Type B pancreatic cell (in vitro differentiated cells): ENCODE measurements around the gene TBRG4. TPM values are rescaled to one million over a fixed set of nuclear protein-coding genes. Genes with fewer than 3 reads are reported as not detected.

Source experiments
- DNase-seq: peaks from one replicate; pipeline ENCODE4 v3.0.0; 2021; ENCODE audit warnings: mixed read lengths; ENCODE audit not compliant: unreplicated experiment; ENCODE audit errors: extremely low spot score
- H3K27ac Mint-ChIP-seq: 2 replicates; pipeline ENCODE4 v1.8.0; 2021; ENCODE audit warnings: mild to moderate bottlenecking, mixed read lengths
- H3K27me3 Mint-ChIP-seq: 2 replicates; pipeline ENCODE4 v1.8.0; 2021; ENCODE audit warnings: mixed read lengths
- H3K36me3 Mint-ChIP-seq: 2 replicates; pipeline ENCODE4 v1.8.0; 2021; ENCODE audit warnings: mixed read lengths
- H3K4me1 Mint-ChIP-seq: one replicate; pipeline ENCODE4 v1.8.0; 2021; ENCODE audit warnings: mixed read lengths; ENCODE audit not compliant: unreplicated experiment
- H3K4me3 Mint-ChIP-seq: 2 replicates; pipeline ENCODE4 v1.8.0; 2021; ENCODE audit warnings: mild to moderate bottlenecking, mixed read lengths
- H3K9me3 Mint-ChIP-seq: 2 replicates; pipeline ENCODE4 v1.8.0; 2021; ENCODE audit warnings: mixed read lengths
- CTCF ChIP-seq: fragments of 200-600 bp; sonication (generic); conservative IDR thresholded peaks from 2 replicates; pipeline ENCODE4 v1.5.0; 2021; ENCODE audit warnings: antibody characterized with exemption, mild to moderate bottlenecking
- total RNA-seq: library from RNA; stranded (reverse); gene quantifications from 2 replicates; pipeline ENCODE4 v1.2.1, GENCODE V29; 2021; ENCODE audit warnings: low replicate concordance

TBRG4 gene
- total RNA-seq, 1 donor from 2014 or later = 88.2 TPM

- peak within 1 kb of the TSS; percentile 85 for H3K4me3 Mint-ChIP-seq
- H3K9me3 Mint-ChIP-seq = no peaks in the 10 kb centered on the region
- H3K4me1 Mint-ChIP-seq = no peaks in the 10 kb centered on the region
- no peak for DNase-seq
- H3K27ac Mint-ChIP-seq = no peak within 1 kb of the TSS
- no peak for TF ChIP-seq CTCF
- H3K27me3 Mint-ChIP-seq = peaks cover 9% of the 10 kb centered on the region
- H3K36me3 Mint-ChIP-seq = no peaks in the 10 kb centered on the region
These were observed 22.6 kb downstream of the TBRG4 start, which contains the start of gene NACAD for GRCh38 chr7:45088821-45089340. NACAD (minus strand) TSS chr7:45088969; CDS start chr7:45088894, 75 bp downstream.

GRCh38 chr7:45088146-45088701 lies 23.3 kb downstream of the TBRG4 start:
- H3K27me3 Mint-ChIP-seq = peaks cover 9% of the 10 kb centered on the region

GRCh38 chr7:45087301-45088145 lies 24.0 kb downstream of the TBRG4 start:
- Mint-ChIP-seq H3K27ac (no peak overlapping the region), H3K27me3 (peaks cover 7% of the 10 kb centered on the region)

More at GRCh38 chr7:45088146-45088701, 23.3 kb downstream of the TBRG4 start:
- H3K27ac Mint-ChIP-seq = no peak overlapping the region
- DNase-seq = no peak
- no peaks in the 10 kb centered on the region for H3K9me3 Mint-ChIP-seq
- peak overlapping the region; percentile 57 for H3K4me3 Mint-ChIP-seq
- no peaks in the 10 kb centered on the region for H3K36me3 Mint-ChIP-seq
- no peak for TF ChIP-seq CTCF
- H3K4me1 Mint-ChIP-seq = no peaks in the 10 kb centered on the region

GRCh38 chr7:45086331-45087065 lies 25.0 kb downstream of the TBRG4 start:
- peak overlapping the region; percentile 11 for H3K4me3 Mint-ChIP-seq

More at GRCh38 chr7:45087301-45088145, 24.0 kb downstream of the TBRG4 start:
- Mint-ChIP-seq H3K9me3 (no peaks in the 10 kb centered on the region), H3K4me1 (no peaks in the 10 kb centered on the region), H3K4me3 (peak overlapping the region; percentile 57), H3K36me3 (no peaks in the 10 kb centered on the region)
- no peak for DNase-seq
- no peak for TF ChIP-seq CTCF

More at GRCh38 chr7:45086331-45087065, 25.0 kb downstream of the TBRG4 start:
- no peak for TF ChIP-seq CTCF
- no peaks in the 10 kb centered on the region for H3K9me3 Mint-ChIP-seq
- no peak for DNase-seq
- H3K36me3 Mint-ChIP-seq = no peaks in the 10 kb centered on the region
- peaks cover 4% of the 10 kb centered on the region for H3K27me3 Mint-ChIP-seq
- H3K4me1 Mint-ChIP-seq = no peaks in the 10 kb centered on the region
- H3K27ac Mint-ChIP-seq = no peak overlapping the region
